AG04450 (cell line): ENCODE results near the gene KCTD16. TPM values are rescaled to one million over a fixed set of nuclear protein-coding genes. Genes with fewer than 3 reads are reported as not detected.

Source experiments
- CTCF ChIA-PET: fragments of 300-600, 350-600 bp; formaldehyde crosslinking; extraction: SDS; loops from one replicate; lab custom pipeline; 2022; ENCODE audit warnings: antibody characterized with exemption, inconsistent platforms; lab: Charles Lee
- POLR2A ChIA-PET: fragments of 350-600 bp; formaldehyde crosslinking; extraction: SDS; loops from one replicate; lab custom pipeline; 2021; ENCODE audit warnings: antibody characterized with exemption, inconsistent platforms; lab: Yijun Ruan, JAX
- DNase-seq: peaks from one replicate; pipeline ENCODE4 v3.0.0-alpha.2; 2011; ENCODE audit warnings: low read depth, low spot score
- H3K27ac ChIP-seq: one replicate; pipeline ENCODE4 v1.5.1; 2012; ENCODE audit warnings: low read depth, low read length, control low read depth
- H3K27me3 ChIP-seq: one replicate; pipeline ENCODE4 v1.6.0; 2012; ENCODE audit warnings: low read length; ENCODE audit not compliant: control insufficient read depth, insufficient read depth
- H3K4me3 ChIP-seq: 2 replicates; pipeline ENCODE4 v1.5.1; 2011; ENCODE audit warnings: mild to moderate bottlenecking, low read depth, low read length, control low read depth
- H3K9me3 ChIP-seq: 2 replicates; pipeline ENCODE4 v1.5.1; 2012; ENCODE audit warnings: low read length; ENCODE audit not compliant: control insufficient read depth, insufficient read depth
- polyA plus RNA-seq: library from polyadenylated mRNA; depleted of rRNA; stranded (reverse); fragments of >200 nt; gene quantifications from 2 replicates; pipeline ENCODE4 v1.2.3, GENCODE V29; 2011
- TF ChIP-seq, protein P1 (sequence below): IDR thresholded peaks from 2 replicates; pipeline ENCODE4 v1.5.1; 2011; ENCODE audit warnings: low read depth, low read length, control low read depth, inconsistent platforms

The KCTD16 gene
- polyA plus RNA-seq, 1 experiment: 0.38 TPM

DNA sequence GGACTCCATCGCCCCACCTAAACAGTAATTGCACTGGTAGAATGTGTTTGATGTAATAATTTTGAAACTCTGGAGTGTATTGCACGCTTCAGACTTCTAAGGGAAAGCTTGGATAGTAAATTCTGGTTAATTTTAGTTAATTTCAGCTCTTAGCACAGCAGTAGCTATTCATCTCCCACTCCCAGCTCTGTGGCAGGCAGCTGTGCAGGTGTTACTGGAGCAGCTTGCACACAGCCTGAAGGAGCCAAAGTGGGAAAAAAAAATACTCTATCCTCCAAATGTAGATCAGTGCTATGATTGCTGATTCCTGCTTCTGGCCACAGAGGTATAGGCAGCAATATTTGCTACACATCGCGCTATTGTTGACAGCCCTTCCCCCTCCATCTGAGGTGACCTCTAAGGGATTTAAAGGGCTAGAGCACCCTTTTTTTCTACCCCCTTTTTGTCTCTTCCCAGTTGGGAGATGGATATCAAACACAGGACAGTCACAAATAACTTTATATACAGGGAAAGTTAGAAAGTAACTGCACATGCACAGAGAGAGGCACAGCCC lies 97.4 kb downstream of the KCTD16 start:
- DNase-seq: no peak
- TF ChIP-seq, protein P1, sequence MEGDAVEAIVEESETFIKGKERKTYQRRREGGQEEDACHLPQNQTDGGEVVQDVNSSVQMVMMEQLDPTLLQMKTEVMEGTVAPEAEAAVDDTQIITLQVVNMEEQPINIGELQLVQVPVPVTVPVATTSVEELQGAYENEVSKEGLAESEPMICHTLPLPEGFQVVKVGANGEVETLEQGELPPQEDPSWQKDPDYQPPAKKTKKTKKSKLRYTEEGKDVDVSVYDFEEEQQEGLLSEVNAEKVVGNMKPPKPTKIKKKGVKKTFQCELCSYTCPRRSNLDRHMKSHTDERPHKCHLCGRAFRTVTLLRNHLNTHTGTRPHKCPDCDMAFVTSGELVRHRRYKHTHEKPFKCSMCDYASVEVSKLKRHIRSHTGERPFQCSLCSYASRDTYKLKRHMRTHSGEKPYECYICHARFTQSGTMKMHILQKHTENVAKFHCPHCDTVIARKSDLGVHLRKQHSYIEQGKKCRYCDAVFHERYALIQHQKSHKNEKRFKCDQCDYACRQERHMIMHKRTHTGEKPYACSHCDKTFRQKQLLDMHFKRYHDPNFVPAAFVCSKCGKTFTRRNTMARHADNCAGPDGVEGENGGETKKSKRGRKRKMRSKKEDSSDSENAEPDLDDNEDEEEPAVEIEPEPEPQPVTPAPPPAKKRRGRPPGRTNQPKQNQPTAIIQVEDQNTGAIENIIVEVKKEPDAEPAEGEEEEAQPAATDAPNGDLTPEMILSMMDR: no peak
- CTCF ChIA-PET: no interaction called here
- Histone ChIP-seq H3K9me3 (no peaks in the 10 kb centered on the region; the same call in 1 of the 2 replicates), H3K4me3 (no peak overlapping the region), H3K27me3 (no peaks in the 10 kb centered on the region), H3K27ac (no peak overlapping the region)
- POLR2A ChIA-PET: no interaction called here

DNA sequence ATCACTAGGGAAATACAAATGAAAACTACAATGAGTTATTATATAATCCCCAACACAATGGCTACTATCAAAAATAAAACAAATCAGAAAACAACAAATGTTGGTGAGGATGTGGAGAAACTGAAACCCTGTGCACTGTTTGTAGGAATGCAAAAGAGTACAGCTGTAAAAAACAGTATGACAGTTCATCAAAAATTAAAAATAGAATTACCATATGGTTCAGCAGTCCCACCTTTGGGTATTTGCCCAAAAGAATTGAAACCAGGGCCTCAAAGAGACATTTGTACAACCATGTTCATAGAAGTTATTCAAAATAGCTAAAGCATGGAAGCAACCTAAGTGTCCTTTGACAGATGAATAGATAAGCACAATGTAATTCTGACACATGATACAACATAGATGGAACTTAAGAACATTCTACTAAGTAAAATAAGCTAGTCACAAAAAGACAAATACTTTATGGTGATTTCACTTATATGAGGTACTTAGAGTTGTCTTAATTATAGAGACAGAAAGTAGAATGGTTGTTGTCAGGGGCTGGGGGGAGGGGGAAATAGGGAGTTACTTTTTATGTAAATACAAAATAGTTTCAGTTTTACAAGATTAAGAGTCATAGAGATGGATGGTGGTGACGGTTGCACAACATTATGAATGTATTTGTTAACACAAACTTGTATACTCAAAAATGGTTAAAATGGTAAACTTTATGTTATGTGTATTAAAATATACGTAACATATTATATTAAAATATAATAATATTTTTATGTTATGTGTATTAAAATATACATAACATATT lies 102.8 kb downstream of the KCTD16 start:
- ChIA-PET CTCF (no interaction called here), POLR2A (no interaction called here)
- no peak for DNase-seq
- H3K27ac ChIP-seq: no peak overlapping the region
- no peaks in the 10 kb centered on the region; the same call in 1 of the 2 replicates for H3K9me3 ChIP-seq
- H3K4me3 ChIP-seq: no peak overlapping the region
- TF ChIP-seq, protein P1: no peak
- H3K27me3 ChIP-seq: no peaks in the 10 kb centered on the region

DNA sequence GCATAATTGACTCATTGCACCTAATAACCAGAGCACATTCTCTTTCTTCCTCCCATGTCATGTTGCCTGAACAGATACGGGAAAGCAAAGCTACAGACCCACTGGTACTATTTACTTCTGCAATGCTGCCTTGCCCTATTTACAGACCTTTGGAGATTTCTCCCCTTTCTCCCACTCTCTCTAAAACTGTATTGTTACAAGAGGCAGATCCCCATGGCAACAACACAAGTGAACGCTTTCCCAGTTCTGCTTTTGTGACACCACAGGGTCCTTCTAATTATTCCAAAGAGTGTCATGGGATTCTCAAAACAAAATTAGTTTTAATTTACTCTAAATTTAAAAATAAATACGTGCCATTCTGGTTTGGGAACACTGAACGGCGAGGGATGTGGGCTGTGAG lies 104.7 kb downstream of the KCTD16 start:
- ChIA-PET POLR2A (no interaction called here), CTCF (no interaction called here)
- no peaks in the 10 kb centered on the region for H3K27me3 ChIP-seq
- no peaks in the 10 kb centered on the region; the same call in 1 of the 2 replicates for H3K9me3 ChIP-seq
- H3K27ac ChIP-seq: no peak overlapping the region
- no peak for DNase-seq
- TF ChIP-seq, protein P1: no peak
- no peak overlapping the region for H3K4me3 ChIP-seq

DNA sequence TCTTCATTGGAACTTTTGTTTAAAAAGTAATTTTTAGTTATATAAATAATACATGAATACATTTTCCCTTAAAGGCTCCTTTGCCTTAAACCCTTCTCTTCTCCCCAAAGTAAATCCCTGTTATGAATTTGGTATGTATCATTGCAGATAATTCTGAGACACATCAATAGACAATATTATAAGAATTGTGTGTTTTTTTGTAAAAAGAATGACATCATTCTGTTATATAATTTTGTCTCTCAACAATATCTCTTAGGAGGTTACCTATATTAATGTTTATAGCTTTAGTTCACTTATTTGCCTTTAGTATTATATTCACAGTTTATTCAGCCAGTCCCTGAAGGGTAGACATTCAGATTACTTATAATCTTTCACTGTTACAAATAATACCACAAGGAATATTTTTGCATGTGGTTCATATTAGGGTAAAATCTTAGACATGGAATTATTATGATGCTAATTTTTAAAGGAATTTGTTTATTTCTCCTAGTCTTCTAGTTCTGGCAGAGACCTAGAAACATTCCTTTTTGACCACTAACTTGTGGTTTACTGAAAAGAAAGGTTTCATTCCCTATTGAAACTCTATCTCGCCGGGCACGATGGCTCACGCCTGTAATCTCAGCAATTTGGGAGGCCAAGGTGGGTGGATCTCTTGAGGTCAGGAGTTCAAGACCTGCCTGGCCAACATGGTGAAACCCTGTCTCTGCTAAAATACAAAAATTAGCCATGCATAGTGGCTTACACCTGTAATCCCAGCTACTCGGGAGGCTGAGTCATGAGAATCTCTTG lies 105.6 kb downstream of the KCTD16 start:
- H3K27me3 ChIP-seq: no peaks in the 10 kb centered on the region
- DNase-seq: no peak
- ChIA-PET POLR2A (no interaction called here), CTCF (interaction anchor here (0.6 kb wide), 1 partner anchor 634 kb away, joined by 12 read pairs; no protein-coding TSS in a partner anchor)
- TF ChIP-seq, protein P1: no peak
- H3K4me3 ChIP-seq: no peak overlapping the region
- H3K27ac ChIP-seq: no peak overlapping the region
- no peaks in the 10 kb centered on the region; the same call in 1 of the 2 replicates for H3K9me3 ChIP-seq
